Activated B cell treated with CpG ODN at 0.5 μM for 24 hours (primary cell): Measurements from ENCODE around the gene PIKFYVE. TPM values are rescaled to one million over a fixed set of nuclear protein-coding genes. Genes with fewer than 3 reads are reported as not detected.

Experiments
- ATAC-seq: fragments of 200-7000 bp; cut with Tn5 transposase; one replicate; pipeline ENCODE4 v1.10.0; 2021; ENCODE audit warnings: low read depth, mild to moderate bottlenecking, moderate library complexity
- CTCF ChIA-PET: fragments of 350-600 bp; sonication (Branson Sonifier 250); formaldehyde crosslinking; loops from one replicate; lab custom pipeline; 2021; ENCODE audit warnings: antibody characterized with exemption; lab: Charles Lee
- POLR2A ChIA-PET: fragments of 350-600 bp; sonication (Branson Sonifier 250); formaldehyde crosslinking; loops from one replicate; lab custom pipeline; 2021; ENCODE audit warnings: antibody characterized with exemption; lab: Charles Lee
- DNase-seq: peaks from one replicate; pipeline ENCODE4 v3.0.0; 2022
- H3K27ac Mint-ChIP-seq: one replicate; pipeline ENCODE4 v1.8.0; 2020; ENCODE audit warnings: mixed read lengths
- H3K27me3 Mint-ChIP-seq: one replicate; pipeline ENCODE4 v1.8.0; 2021; ENCODE audit warnings: mixed read lengths
- H3K36me3 Mint-ChIP-seq: one replicate; pipeline ENCODE4 v1.8.0; 2021; ENCODE audit warnings: low read depth, mixed read lengths
- H3K4me1 Mint-ChIP-seq: one replicate; pipeline ENCODE4 v1.8.0; 2021; ENCODE audit warnings: mixed read lengths
- H3K4me3 Mint-ChIP-seq: one replicate; pipeline ENCODE4 v1.8.0; 2020; ENCODE audit warnings: mild to moderate bottlenecking, mixed read lengths
- H3K9me3 Mint-ChIP-seq: one replicate; pipeline ENCODE4 v1.8.0; 2020; ENCODE audit warnings: mixed read lengths
- CTCF ChIP-seq: fragments of 200-600 bp; IDR thresholded peaks from one replicate; pipeline ENCODE4 v1.8.0; 2022; ENCODE audit warnings: antibody characterized with exemption, mild to moderate bottlenecking
- intact Hi-C: fragments of 100-400 bp; cut with micrococcal nuclease; formaldehyde crosslinking; loops from one replicate; pipeline ENCODE4 v1.15.1; 2024
- total RNA-seq: library from RNA; stranded (reverse); gene quantifications from 2 replicates; pipeline ENCODE4 v1.2.3, GENCODE V29; 2022

PIKFYVE gene
- total RNA-seq, 1 donor from 2014 or later: 106 TPM

DNA sequence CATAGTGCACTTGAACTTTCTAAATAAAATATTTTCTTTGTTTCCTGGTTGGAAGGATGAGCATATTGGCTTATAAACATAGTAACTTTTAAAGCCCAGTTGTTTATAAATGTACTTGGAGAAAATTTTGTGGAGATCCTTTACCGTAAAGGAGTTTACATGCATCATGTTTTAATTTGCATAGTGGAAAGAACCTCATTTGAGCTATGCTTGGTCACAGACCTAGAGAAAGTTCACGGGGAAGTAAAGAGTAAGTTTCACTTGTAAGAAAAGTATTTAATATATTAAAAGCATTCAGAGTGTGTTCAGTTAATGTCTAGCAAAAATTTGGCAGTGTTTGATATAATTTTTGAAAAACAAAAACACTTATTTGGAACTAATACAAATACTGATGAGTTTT, 45.3 kb downstream of the PIKFYVE start:
- Mint-ChIP-seq H3K27ac (peak overlapping the region; percentile 98), H3K9me3 (no peaks in the 10 kb centered on the region), H3K27me3 (no peaks in the 10 kb centered on the region), H3K4me1 (peaks cover 51% of the 10 kb centered on the region), H3K36me3 (peaks cover 41% of the 10 kb centered on the region), H3K4me3 (peak overlapping the region; percentile 89)
- intact Hi-C loops: loop anchor here (1.0 to 5.0 kb wide), 6 partner anchors 9 to 779 kb away; partner anchors contain the start of genes CCNYL1 and PIKFYVE
- CTCF ChIA-PET: interaction anchor here (1.5 to 1.7 kb wide), 3 partner anchors 9 to 57 kb away, joined by 4 to 7 read pairs (median 6); partner anchors contain the start of gene PIKFYVE
- no peak for DNase-seq
- POLR2A ChIA-PET: interaction anchor here (0.7 to 5.2 kb wide), 9 partner anchors 8 to 1546 kb away, joined by 3 to 80 read pairs (median 4); partner anchors contain the start of genes FASTKD2, IDH1, KLF7 and MDH1B
- peak; percentile 55 for ATAC-seq
- TF ChIP-seq CTCF: no peak

DNA sequence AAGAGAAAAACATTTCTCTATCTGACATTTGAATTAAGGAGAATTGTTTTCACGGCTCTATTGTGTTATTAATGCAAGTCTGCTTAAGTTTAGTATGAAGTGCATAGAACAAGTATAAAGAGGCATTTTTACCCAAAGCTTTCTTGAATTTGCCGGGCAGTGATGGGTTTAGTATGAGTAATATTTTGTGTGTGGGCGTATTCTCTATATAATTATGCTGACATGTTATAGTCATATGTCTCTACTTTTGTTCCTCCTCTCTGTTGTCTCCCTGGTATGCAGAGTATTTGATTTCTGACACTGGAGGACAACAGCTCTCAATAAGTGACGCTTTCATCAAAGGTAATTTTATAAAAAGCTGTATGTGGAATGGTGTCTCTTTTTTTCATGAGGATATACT, 45.9 kb downstream of the PIKFYVE start:
- Mint-ChIP-seq H3K9me3 (no peaks in the 10 kb centered on the region), H3K27ac (peak overlapping the region; percentile 98), H3K4me1 (peaks cover 55% of the 10 kb centered on the region), H3K4me3 (peak overlapping the region; percentile 89), H3K27me3 (no peaks in the 10 kb centered on the region), H3K36me3 (peaks cover 43% of the 10 kb centered on the region)
- ChIA-PET CTCF (interaction anchor here (1.0 to 1.7 kb wide), 4 partner anchors 9 to 58 kb away, joined by 3 to 7 read pairs (median 5); partner anchors contain the start of gene PIKFYVE), POLR2A (interaction anchor here (0.7 to 5.2 kb wide), 9 partner anchors 9 to 1547 kb away, joined by 3 to 80 read pairs (median 4); partner anchors contain the start of genes FASTKD2, IDH1, KLF7 and MDH1B)
- peak; percentile 68 for ATAC-seq
- no peak for DNase-seq
- intact Hi-C loops: loop anchor here (1.0 to 5.0 kb wide), 7 partner anchors 8 to 780 kb away; partner anchors contain the start of genes CCNYL1, METTL21A and PIKFYVE
- no peak for TF ChIP-seq CTCF

DNA sequence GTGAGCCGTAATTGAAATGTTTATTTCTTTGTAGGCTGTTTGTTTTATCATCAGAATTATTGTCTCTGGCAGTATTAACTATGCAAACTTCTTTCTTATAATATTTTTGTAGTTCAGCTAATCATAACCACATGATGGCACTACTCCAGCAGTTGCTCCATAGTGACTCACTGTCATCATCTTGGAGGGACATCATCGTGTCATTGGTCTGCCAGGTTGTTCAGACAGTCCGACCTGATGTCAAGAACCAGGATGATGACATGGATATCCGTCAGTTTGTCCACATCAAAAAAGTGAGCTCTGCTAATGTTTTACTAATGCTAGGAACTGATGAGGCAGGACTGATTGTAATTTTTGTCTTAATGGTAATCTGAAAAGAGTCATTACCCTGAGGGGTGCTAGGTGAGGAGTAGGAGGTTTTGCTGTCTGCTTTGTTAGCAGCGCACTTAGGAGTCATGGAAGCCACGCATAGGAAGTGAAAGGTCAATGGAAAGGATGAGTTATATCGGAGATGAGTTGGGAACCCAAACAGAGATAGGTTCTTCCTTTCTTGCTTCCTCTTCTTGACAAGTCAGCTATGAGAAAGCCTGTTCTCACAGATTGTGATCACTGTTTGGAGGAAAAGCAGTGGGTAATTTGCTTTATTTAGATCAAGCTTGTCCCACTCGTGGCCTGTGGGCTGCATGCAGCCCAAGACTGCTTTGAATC, 49.2 kb downstream of the PIKFYVE start:
- DNase-seq (no peak), ATAC-seq (peak; percentile 54)
- intact Hi-C loops: loop anchor here (1.0 to 5.0 kb wide), 2 partner anchors 49 to 1548 kb away; partner anchors contain the start of genes FASTKD2, MDH1B and PIKFYVE
- ChIA-PET POLR2A (interaction anchor here (0.5 to 5.2 kb wide), 8 partner anchors 14 to 1151 kb away, joined by 3 to 80 read pairs (median 6); partner anchors contain the start of genes CREB1, IDH1, KLF7 and METTL21A), CTCF (interaction anchor here (1.2 to 1.5 kb wide), 3 partner anchors 11 to 61 kb away, joined by 3 to 11 read pairs (median 5); partner anchors contain the start of gene IDH1)
- peak overlapping the region; percentile 93 for H3K27ac Mint-ChIP-seq
- no peak for TF ChIP-seq CTCF
- no peaks in the 10 kb centered on the region for H3K9me3 Mint-ChIP-seq
- H3K4me3 Mint-ChIP-seq: peak overlapping the region; percentile 89
- peaks cover 59% of the 10 kb centered on the region for H3K36me3 Mint-ChIP-seq
- no peaks in the 10 kb centered on the region for H3K27me3 Mint-ChIP-seq
- H3K4me1 Mint-ChIP-seq: peaks cover 77% of the 10 kb centered on the region

DNA sequence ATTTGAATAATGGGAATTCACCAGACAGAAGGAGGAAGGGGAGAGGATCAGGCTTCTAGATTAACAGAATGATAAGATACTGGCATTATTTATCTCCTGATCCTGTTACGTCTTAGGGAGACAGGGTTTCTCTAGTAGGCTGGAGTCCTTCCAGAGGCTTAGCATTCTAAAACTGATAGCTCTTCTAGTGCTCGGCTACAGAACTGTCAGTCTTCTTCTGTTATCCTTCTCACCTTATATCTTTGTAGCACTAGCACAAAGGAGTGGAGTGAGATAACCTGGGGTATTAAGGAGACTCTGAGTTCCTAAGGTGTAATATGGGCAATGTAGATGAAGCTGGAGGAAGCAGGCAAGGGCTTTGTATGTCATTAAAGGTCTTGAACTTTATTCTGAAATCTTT, 52.1 kb downstream of the PIKFYVE start:
- H3K27ac Mint-ChIP-seq: peak overlapping the region; percentile 78
- no peak for ATAC-seq
- H3K4me3 Mint-ChIP-seq: peak overlapping the region; percentile 64
- intact Hi-C loops: loop anchor here (5.0 kb wide), 1 partner anchor 1551 kb away; the partner anchor contains the start of genes FASTKD2 and MDH1B
- H3K9me3 Mint-ChIP-seq: no peaks in the 10 kb centered on the region
- peaks cover 81% of the 10 kb centered on the region for H3K4me1 Mint-ChIP-seq
- no peak for TF ChIP-seq CTCF
- ChIA-PET CTCF (no interaction called here), POLR2A (interaction anchor here (0.7 kb wide), 2 partner anchors 693 to 694 kb away, joined by 3 to 8 read pairs; partner anchors contain the start of gene METTL21A)
- H3K27me3 Mint-ChIP-seq: no peaks in the 10 kb centered on the region
- DNase-seq: no peak
- peaks cover 69% of the 10 kb centered on the region for H3K36me3 Mint-ChIP-seq
